Activated naive CD8-positive, alpha-beta T cell treated with anti-CD3 and anti-CD28 coated beads for 36 hours (primary cell): Measurements from ENCODE around the gene USP53. TPM values are rescaled to one million over a fixed set of nuclear protein-coding genes. Genes with fewer than 3 reads are reported as not detected.

Experiments
- total RNA-seq, 2 experiments: library from RNA; stranded (reverse); gene quantifications; one replicate each; pipeline ENCODE4 v1.2.3, GENCODE V29; 2021

Gene USP53
- total RNA-seq, 2 experiments from 2014 or later, result 12.6 to 13.0 TPM

Other genes starting within 250 kb of the USP53 start
- not detected for gene MYOZ2, start 76.9 kb upstream of the USP53 start, total RNA-seq
- not detected for gene FABP2, start 109.4 kb downstream of the USP53 start, total RNA-seq